Thyroid gland (tissue), 4 donors: ENCODE results near the gene COG5.

Source experiments
- POLR2A ChIP-seq, 2 donors: fragments of 450-650 bp; IDR thresholded peaks; one replicate each; pipeline ENCODE4 v1.6.1; 2017; ENCODE audit warnings: antibody characterized with exemption in 2 of 2, mild to moderate bottlenecking in 2 of 2, moderate library complexity in 1 of 2
- TF ChIP-seq, protein P1 (sequence below), 6 experiments: fragments of 200-600 bp in 3 of 6; fragments of 450-650 bp in 3 of 6; sonication (generic) in 3 of 6; IDR thresholded peaks; one replicate each; pipeline ENCODE4 v1.5.1; 2016 to 2019; ENCODE audit warnings: antibody characterized with exemption in 6 of 6, mild to moderate bottlenecking in 2 of 6, inconsistent platforms in 1 of 6, moderate library complexity in 1 of 6

DNA sequence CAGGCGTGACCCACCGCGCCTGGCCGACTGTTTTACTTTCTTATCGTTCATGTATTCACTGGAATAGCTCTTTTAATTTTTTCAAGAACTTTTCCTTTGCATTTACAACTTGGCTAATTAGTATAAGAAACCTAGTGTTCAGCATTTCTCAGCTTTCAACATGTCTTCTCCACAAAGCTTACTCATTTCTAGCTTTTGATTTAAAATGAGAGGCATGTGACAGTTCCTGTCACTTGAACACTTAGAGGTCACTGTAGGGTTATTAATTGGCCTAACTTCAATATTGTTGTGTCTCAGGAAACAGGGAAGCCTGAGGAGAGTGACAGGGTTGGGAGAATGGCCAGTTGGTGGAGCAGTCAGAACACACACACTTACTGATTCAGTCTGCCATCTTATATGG lies 218.9 kb downstream of the COG5 start:
- TF ChIP-seq, protein P1, sequence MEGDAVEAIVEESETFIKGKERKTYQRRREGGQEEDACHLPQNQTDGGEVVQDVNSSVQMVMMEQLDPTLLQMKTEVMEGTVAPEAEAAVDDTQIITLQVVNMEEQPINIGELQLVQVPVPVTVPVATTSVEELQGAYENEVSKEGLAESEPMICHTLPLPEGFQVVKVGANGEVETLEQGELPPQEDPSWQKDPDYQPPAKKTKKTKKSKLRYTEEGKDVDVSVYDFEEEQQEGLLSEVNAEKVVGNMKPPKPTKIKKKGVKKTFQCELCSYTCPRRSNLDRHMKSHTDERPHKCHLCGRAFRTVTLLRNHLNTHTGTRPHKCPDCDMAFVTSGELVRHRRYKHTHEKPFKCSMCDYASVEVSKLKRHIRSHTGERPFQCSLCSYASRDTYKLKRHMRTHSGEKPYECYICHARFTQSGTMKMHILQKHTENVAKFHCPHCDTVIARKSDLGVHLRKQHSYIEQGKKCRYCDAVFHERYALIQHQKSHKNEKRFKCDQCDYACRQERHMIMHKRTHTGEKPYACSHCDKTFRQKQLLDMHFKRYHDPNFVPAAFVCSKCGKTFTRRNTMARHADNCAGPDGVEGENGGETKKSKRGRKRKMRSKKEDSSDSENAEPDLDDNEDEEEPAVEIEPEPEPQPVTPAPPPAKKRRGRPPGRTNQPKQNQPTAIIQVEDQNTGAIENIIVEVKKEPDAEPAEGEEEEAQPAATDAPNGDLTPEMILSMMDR (IDR thresholded peaks at IDR 0.05), result no peak
- TF ChIP-seq POLR2A (IDR thresholded peaks at IDR 0.05), result no peak
